ENCODE results near the gene RTP3.
A peak's percentile ranks its signal among the peaks of the same experiment; 100 is the strongest.

RTP3 gene

GRCh38 chr3:46542344-46542743 is 44.6 kb downstream of the RTP3 start:
- Histone ChIP-seq H3K4me1 (ENCODE audit: low read depth, poor library complexity, severe bottlenecking) (peaks cover 63% of the 10 kb centered on the region), H3K27ac (no peak overlapping the region), H3K4me2 (peak overlapping the region; percentile 6; the same call in 1 of the 2 replicates), H3K36me3 (ENCODE audit: insufficient read depth) (no peaks in the 10 kb centered on the region), H3K27me3 (ENCODE audit: insufficient read depth, low read depth) (no peaks in the 10 kb centered on the region), H3K79me2 (ENCODE audit: insufficient read depth, low read depth) (no peaks in the 10 kb centered on the region), H3K9ac (no peak overlapping the region), H2AFZ (ENCODE audit: low read depth) (no peak overlapping the region), H3K4me3 (IDR thresholded peaks at IDR 0.05; ENCODE audit: insufficient read depth, low read depth, low read length) (no peak overlapping the region), H4K20me1 (ENCODE audit: insufficient read depth) (no peaks in the 10 kb centered on the region)
- TF ChIP-seq CTCF (conservative IDR thresholded peaks at IDR 0.05; ENCODE audit: low read depth, low read length): no peak

- H4K20me1 ChIP-seq (ENCODE audit: insufficient read depth): no peaks in the 10 kb centered on the region
- no peak overlapping the region for H3K4me2 ChIP-seq
- no peak overlapping the region for H3K9ac ChIP-seq
- no peak for TF ChIP-seq CTCF (conservative IDR thresholded peaks at IDR 0.05; ENCODE audit: low read depth, low read length)
- no peaks in the 10 kb centered on the region for H3K36me3 ChIP-seq (ENCODE audit: insufficient read depth)
- peaks cover 60% of the 10 kb centered on the region for H3K4me1 ChIP-seq (ENCODE audit: low read depth, poor library complexity, severe bottlenecking)
- no peaks in the 10 kb centered on the region for H3K79me2 ChIP-seq (ENCODE audit: insufficient read depth, low read depth)
- H3K4me3 ChIP-seq (IDR thresholded peaks at IDR 0.05; ENCODE audit: insufficient read depth, low read depth, low read length): no peak overlapping the region
- H3K27me3 ChIP-seq (ENCODE audit: insufficient read depth, low read depth): no peaks in the 10 kb centered on the region
- H2AFZ ChIP-seq (ENCODE audit: low read depth): no peak overlapping the region; the same call in 1 of the 2 replicates
- no peak overlapping the region for H3K27ac ChIP-seq
These were observed 45.0 kb downstream of the RTP3 start for GRCh38 chr3:46542801-46543201.

- H3K4me3 ChIP-seq (IDR thresholded peaks at IDR 0.05; ENCODE audit: insufficient read depth, low read depth, low read length): no peak overlapping the region
- H3K4me1 ChIP-seq (ENCODE audit: low read depth, poor library complexity, severe bottlenecking): peaks cover 46% of the 10 kb centered on the region
- TF ChIP-seq CTCF (conservative IDR thresholded peaks at IDR 0.05; ENCODE audit: low read depth, low read length): no peak
- no peaks in the 10 kb centered on the region for H3K79me2 ChIP-seq (ENCODE audit: insufficient read depth, low read depth)
- H4K20me1 ChIP-seq (ENCODE audit: insufficient read depth): no peaks in the 10 kb centered on the region
- H3K4me2 ChIP-seq: no peak overlapping the region
- H3K36me3 ChIP-seq (ENCODE audit: insufficient read depth): no peaks in the 10 kb centered on the region
- H3K27me3 ChIP-seq (ENCODE audit: insufficient read depth, low read depth): no peaks in the 10 kb centered on the region
- H2AFZ ChIP-seq (ENCODE audit: low read depth): no peak overlapping the region
- H3K9ac ChIP-seq: no peak overlapping the region
- no peak overlapping the region for H3K27ac ChIP-seq
These were observed 47.2 kb downstream of the RTP3 start for GRCh38 chr3:46544771-46545503.

GRCh38 chr3:46545818-46546630 is 48.2 kb downstream of the RTP3 start:
- no peak for TF ChIP-seq CTCF (conservative IDR thresholded peaks at IDR 0.05; ENCODE audit: low read depth, low read length)
- H3K4me1 ChIP-seq (ENCODE audit: low read depth, poor library complexity, severe bottlenecking): peaks cover 38% of the 10 kb centered on the region
- no peaks in the 10 kb centered on the region for H3K79me2 ChIP-seq (ENCODE audit: insufficient read depth, low read depth)
- no peak overlapping the region for H3K9ac ChIP-seq
- H4K20me1 ChIP-seq (ENCODE audit: insufficient read depth): no peaks in the 10 kb centered on the region
- no peaks in the 10 kb centered on the region for H3K27me3 ChIP-seq (ENCODE audit: insufficient read depth, low read depth)
- H3K4me2 ChIP-seq: no peak overlapping the region
- H3K27ac ChIP-seq: no peak overlapping the region
- H3K36me3 ChIP-seq (ENCODE audit: insufficient read depth): no peaks in the 10 kb centered on the region
- no peak overlapping the region for H2AFZ ChIP-seq (ENCODE audit: low read depth)
- no peak overlapping the region for H3K4me3 ChIP-seq (IDR thresholded peaks at IDR 0.05; ENCODE audit: insufficient read depth, low read depth, low read length)

Data from KMS-11 (cell line).